ENCODE results near the gene DIMT1.
A peak's percentile ranks its signal among the peaks of the same experiment; 100 is the strongest.

Gene DIMT1

DNA sequence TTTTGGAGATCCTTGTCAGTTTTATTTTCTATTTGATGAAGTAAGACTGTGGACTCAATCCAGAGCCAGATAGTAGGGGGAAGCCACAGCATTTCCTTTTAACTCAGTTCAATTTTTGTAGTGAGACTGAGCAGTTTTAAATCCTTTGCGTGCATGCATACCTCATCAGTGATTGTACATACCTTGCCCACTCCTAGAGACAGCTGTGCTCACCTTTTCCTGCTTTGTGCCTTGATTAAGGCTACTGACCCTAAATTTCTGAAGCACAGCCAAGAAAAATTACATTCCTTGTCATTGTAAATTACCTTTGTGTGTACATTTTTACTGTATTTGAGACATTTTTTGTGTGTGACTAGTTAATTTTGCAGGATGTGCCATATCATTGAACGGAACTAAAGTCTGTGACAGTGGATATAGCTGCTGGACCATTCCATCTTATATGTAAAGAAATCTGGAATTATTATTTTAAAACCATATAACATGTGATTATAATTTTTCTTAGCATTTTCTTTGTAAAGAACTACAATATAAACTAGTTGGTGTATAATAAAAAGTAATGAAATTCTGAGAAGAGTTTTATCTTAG, 17.8 kb downstream of the DIMT1 start:
- Mint-ChIP-seq H3K4me3 (no peak overlapping the region), H3K27ac (no peak overlapping the region), H3K4me1 (ENCODE audit: low read depth) (peaks cover 6% of the 10 kb centered on the region), H3K27me3 (ENCODE audit: low read depth) (no peaks in the 10 kb centered on the region), H3K36me3 (ENCODE audit: low read depth) (peaks cover 50% of the 10 kb centered on the region), H3K9me3 (no peaks in the 10 kb centered on the region)
- no peak for DNase-seq (ENCODE audit: low spot score)

- Mint-ChIP-seq H3K36me3 (ENCODE audit: low read depth) (peaks cover 52% of the 10 kb centered on the region), H3K27ac (no peak overlapping the region), H3K4me1 (ENCODE audit: low read depth) (peaks cover 2% of the 10 kb centered on the region)
Observed at GRCh38 chr5:62385131-62385530, 18.6 kb downstream of the DIMT1 start.

DNA sequence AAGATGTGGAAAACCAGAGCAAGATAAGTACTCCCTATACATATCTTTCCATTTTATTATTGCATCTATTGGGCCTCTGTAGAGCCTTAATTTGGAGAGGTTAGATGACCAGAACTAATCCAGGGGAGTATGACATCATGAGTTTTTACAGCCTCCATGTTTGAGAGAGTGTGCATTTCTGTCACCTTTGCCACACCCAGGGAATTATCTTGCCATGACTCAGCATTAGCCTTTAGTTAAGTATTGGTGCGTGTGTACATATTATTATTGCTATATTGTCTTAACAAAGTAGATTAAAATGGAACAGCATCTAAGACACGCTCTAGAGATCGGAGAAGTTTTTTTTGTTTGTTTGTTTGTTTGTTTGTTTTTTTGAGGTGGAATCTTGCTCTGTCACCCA, 27.6 kb downstream of the DIMT1 start:
- Mint-ChIP-seq H3K4me3 (no peak overlapping the region), H3K9me3 (no peaks in the 10 kb centered on the region), H3K36me3 (ENCODE audit: low read depth) (peaks cover 68% of the 10 kb centered on the region), H3K27me3 (ENCODE audit: low read depth) (no peaks in the 10 kb centered on the region), H3K27ac (peak overlapping the region; percentile 2), H3K4me1 (ENCODE audit: low read depth) (no peaks in the 10 kb centered on the region)
- DNase-seq (ENCODE audit: low spot score): no peak

More at GRCh38 chr5:62385131-62385530, 18.6 kb downstream of the DIMT1 start:
- Mint-ChIP-seq H3K4me3 (no peak overlapping the region), H3K27me3 (ENCODE audit: low read depth) (no peaks in the 10 kb centered on the region), H3K9me3 (no peaks in the 10 kb centered on the region)
- DNase-seq (ENCODE audit: low spot score): no peak

GRCh38 chr5:62375627-62376026, 28.1 kb downstream of the DIMT1 start:
- peaks cover 1% of the 10 kb centered on the region for H3K4me1 Mint-ChIP-seq (ENCODE audit: low read depth)
- no peak for DNase-seq (ENCODE audit: low spot score)
- no peak overlapping the region for H3K4me3 Mint-ChIP-seq
- H3K36me3 Mint-ChIP-seq (ENCODE audit: low read depth): peaks cover 66% of the 10 kb centered on the region
- no peaks in the 10 kb centered on the region for H3K27me3 Mint-ChIP-seq (ENCODE audit: low read depth)
- no peak overlapping the region for H3K27ac Mint-ChIP-seq
- no peaks in the 10 kb centered on the region for H3K9me3 Mint-ChIP-seq

- Mint-ChIP-seq H3K36me3 (ENCODE audit: low read depth) (peaks cover 57% of the 10 kb centered on the region), H3K4me3 (no peak overlapping the region), H3K27me3 (ENCODE audit: low read depth) (no peaks in the 10 kb centered on the region), H3K9me3 (no peaks in the 10 kb centered on the region), H3K4me1 (ENCODE audit: low read depth) (peaks cover 2% of the 10 kb centered on the region), H3K27ac (no peak overlapping the region)
- no peak for DNase-seq (ENCODE audit: low spot score)
Observed at GRCh38 chr5:62374090-62374489, 29.6 kb downstream of the DIMT1 start.

- Mint-ChIP-seq H3K36me3 (ENCODE audit: low read depth) (peaks cover 55% of the 10 kb centered on the region), H3K27me3 (ENCODE audit: low read depth) (no peaks in the 10 kb centered on the region), H3K4me3 (no peak overlapping the region), H3K9me3 (no peaks in the 10 kb centered on the region), H3K4me1 (ENCODE audit: low read depth) (peaks cover 2% of the 10 kb centered on the region), H3K27ac (no peak overlapping the region)
- DNase-seq (ENCODE audit: low spot score): no peak
Observed at GRCh38 chr5:62373382-62373781, 30.3 kb downstream of the DIMT1 start.

- Mint-ChIP-seq H3K27me3 (ENCODE audit: low read depth) (no peaks in the 10 kb centered on the region), H3K36me3 (ENCODE audit: low read depth) (peaks cover 48% of the 10 kb centered on the region), H3K9me3 (no peaks in the 10 kb centered on the region), H3K27ac (no peak overlapping the region), H3K4me1 (ENCODE audit: low read depth) (peaks cover 2% of the 10 kb centered on the region), H3K4me3 (no peak overlapping the region)
- DNase-seq (ENCODE audit: low spot score): no peak
Observed at GRCh38 chr5:62372600-62372999, 31.1 kb downstream of the DIMT1 start.

GRCh38 chr5:62371409-62371808, 32.3 kb downstream of the DIMT1 start:
- Mint-ChIP-seq H3K9me3 (no peaks in the 10 kb centered on the region), H3K36me3 (ENCODE audit: low read depth) (peaks cover 52% of the 10 kb centered on the region), H3K4me3 (no peak overlapping the region), H3K4me1 (ENCODE audit: low read depth) (peaks cover 5% of the 10 kb centered on the region), H3K27ac (no peak overlapping the region), H3K27me3 (ENCODE audit: low read depth) (no peaks in the 10 kb centered on the region)
- no peak for DNase-seq (ENCODE audit: low spot score)

- DNase-seq (ENCODE audit: low spot score): no peak
- Mint-ChIP-seq H3K9me3 (no peaks in the 10 kb centered on the region), H3K4me3 (no peak overlapping the region), H3K4me1 (ENCODE audit: low read depth) (peaks cover 5% of the 10 kb centered on the region), H3K27ac (peak overlapping the region; percentile 27), H3K27me3 (ENCODE audit: low read depth) (no peaks in the 10 kb centered on the region), H3K36me3 (ENCODE audit: low read depth) (peaks cover 56% of the 10 kb centered on the region)
Observed at GRCh38 chr5:62369039-62369438, 34.7 kb downstream of the DIMT1 start.

GRCh38 chr5:62362701-62363100, 41.0 kb downstream of the DIMT1 start:
- Mint-ChIP-seq H3K4me1 (ENCODE audit: low read depth) (peaks cover 5% of the 10 kb centered on the region), H3K27ac (no peak overlapping the region), H3K36me3 (ENCODE audit: low read depth) (peaks cover 42% of the 10 kb centered on the region), H3K27me3 (ENCODE audit: low read depth) (no peaks in the 10 kb centered on the region), H3K4me3 (no peak overlapping the region), H3K9me3 (no peaks in the 10 kb centered on the region)
- no peak for DNase-seq (ENCODE audit: low spot score)

DNA sequence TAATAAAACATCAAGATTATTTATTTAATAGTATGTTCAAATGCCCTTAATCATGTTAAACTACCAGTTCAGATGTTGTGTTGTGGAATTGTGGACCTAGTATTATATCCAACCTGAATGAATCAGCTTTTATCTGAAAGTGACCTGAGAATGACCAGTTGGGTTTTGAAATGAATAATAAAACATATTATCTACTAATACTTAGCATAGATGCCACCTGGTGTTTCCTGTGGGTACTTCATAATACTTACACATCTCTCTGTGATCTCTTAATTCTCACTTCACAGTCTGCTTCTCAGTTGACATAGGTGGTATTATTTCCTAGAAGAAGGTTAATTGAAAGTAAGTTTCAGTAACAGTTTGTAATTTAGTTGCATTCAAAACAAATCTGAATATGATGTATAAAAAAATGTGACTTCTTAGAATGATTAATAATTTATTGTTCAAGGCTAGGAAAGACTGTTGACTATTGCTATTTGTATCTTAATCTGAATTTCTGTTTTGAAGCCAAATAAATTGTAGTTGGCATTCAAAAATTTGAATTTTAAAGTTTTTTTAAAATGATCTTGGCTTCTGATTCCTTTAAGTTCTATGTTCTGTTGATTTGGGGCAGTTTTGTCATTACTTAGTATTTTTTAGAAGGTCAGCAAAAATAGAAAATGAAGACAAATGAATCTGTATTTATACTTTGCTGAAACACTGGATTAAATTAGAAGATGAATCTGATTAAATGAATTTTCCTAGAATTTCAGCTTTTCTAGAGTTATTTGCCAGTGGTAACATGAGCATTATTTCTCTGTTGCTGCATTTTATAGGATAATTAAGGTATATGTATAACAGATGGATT, 49.5 kb downstream of the DIMT1 start:
- H3K4me3 Mint-ChIP-seq: no peak overlapping the region
- DNase-seq (ENCODE audit: low spot score): no peak
- H3K36me3 Mint-ChIP-seq (ENCODE audit: low read depth): peaks cover 45% of the 10 kb centered on the region
- H3K4me1 Mint-ChIP-seq (ENCODE audit: low read depth): peaks cover 26% of the 10 kb centered on the region
- peak overlapping the region; percentile 18 for H3K27ac Mint-ChIP-seq
- H3K9me3 Mint-ChIP-seq: no peaks in the 10 kb centered on the region
- no peaks in the 10 kb centered on the region for H3K27me3 Mint-ChIP-seq (ENCODE audit: low read depth)

- peaks cover 41% of the 10 kb centered on the region for H3K36me3 Mint-ChIP-seq (ENCODE audit: low read depth)
Observed at GRCh38 chr5:62348723-62349481, 54.8 kb downstream of the DIMT1 start.

GRCh38 chr5:62347928-62348327, 55.8 kb downstream of the DIMT1 start:
- Mint-ChIP-seq H3K27me3 (ENCODE audit: low read depth) (no peaks in the 10 kb centered on the region), H3K4me1 (ENCODE audit: low read depth) (peaks cover 34% of the 10 kb centered on the region), H3K36me3 (ENCODE audit: low read depth) (peaks cover 45% of the 10 kb centered on the region), H3K27ac (no peak overlapping the region), H3K4me3 (no peak overlapping the region), H3K9me3 (no peaks in the 10 kb centered on the region)
- DNase-seq (ENCODE audit: low spot score): no peak

More at GRCh38 chr5:62348723-62349481, 54.8 kb downstream of the DIMT1 start:
- Mint-ChIP-seq H3K4me3 (no peak overlapping the region), H3K27ac (peak overlapping the region; percentile 55), H3K9me3 (no peaks in the 10 kb centered on the region), H3K4me1 (ENCODE audit: low read depth) (peaks cover 30% of the 10 kb centered on the region), H3K27me3 (ENCODE audit: low read depth) (no peaks in the 10 kb centered on the region)
- no peak for DNase-seq (ENCODE audit: low spot score)

GRCh38 chr5:62346748-62347147, 57.0 kb downstream of the DIMT1 start:
- peaks cover 40% of the 10 kb centered on the region for H3K36me3 Mint-ChIP-seq (ENCODE audit: low read depth)
- H3K27ac Mint-ChIP-seq: peak overlapping the region; percentile 2
- H3K4me1 Mint-ChIP-seq (ENCODE audit: low read depth): peaks cover 37% of the 10 kb centered on the region
- H3K27me3 Mint-ChIP-seq (ENCODE audit: low read depth): no peaks in the 10 kb centered on the region
- H3K4me3 Mint-ChIP-seq: no peak overlapping the region
- DNase-seq (ENCODE audit: low spot score): no peak
- H3K9me3 Mint-ChIP-seq: no peaks in the 10 kb centered on the region

Measured in T-helper 2 cell treated with Interferon-gamma antibody and Interleukin-4, amounts not matched to agents 5 μg/mL and 100 μg/mL, for 36 hours (primary cell).